GM13977 (cell line): ENCODE measurements around the gene ENPP1.

Experiments used
- DNase-seq: peaks from one replicate; pipeline ENCODE4 v3.0.0; 2012; ENCODE audit warnings: low spot score
- in situ Hi-C: fragments of 300-500 bp; cut with MboI; formaldehyde crosslinking; loops from one replicate; pipeline ENCODE4 v1.12.0; 2022; ENCODE audit warnings: low sequenced_read_pairs, low pct_unique_long_range_greater_than_20kb, mixed read lengths, inconsistent platforms; ENCODE audit not compliant: unreplicated experiment
- TF ChIP-seq, protein P1 (sequence below): IDR thresholded peaks from 2 replicates; pipeline ENCODE4 v1.5.1; 2012; ENCODE audit warnings: mild to moderate bottlenecking, control low read depth; ENCODE audit not compliant: insufficient read depth; ENCODE audit errors: extremely low read depth, missing control alignments

Gene ENPP1

GRCh38 chr6:131916847-131917246 lies 109.0 kb downstream of the ENPP1 start:
- DNase-seq = no peak
- in situ Hi-C loops = loop anchor here (10.0 kb wide), 1 partner anchor 222 kb away; no protein-coding TSS in a partner anchor
- TF ChIP-seq, protein P1, sequence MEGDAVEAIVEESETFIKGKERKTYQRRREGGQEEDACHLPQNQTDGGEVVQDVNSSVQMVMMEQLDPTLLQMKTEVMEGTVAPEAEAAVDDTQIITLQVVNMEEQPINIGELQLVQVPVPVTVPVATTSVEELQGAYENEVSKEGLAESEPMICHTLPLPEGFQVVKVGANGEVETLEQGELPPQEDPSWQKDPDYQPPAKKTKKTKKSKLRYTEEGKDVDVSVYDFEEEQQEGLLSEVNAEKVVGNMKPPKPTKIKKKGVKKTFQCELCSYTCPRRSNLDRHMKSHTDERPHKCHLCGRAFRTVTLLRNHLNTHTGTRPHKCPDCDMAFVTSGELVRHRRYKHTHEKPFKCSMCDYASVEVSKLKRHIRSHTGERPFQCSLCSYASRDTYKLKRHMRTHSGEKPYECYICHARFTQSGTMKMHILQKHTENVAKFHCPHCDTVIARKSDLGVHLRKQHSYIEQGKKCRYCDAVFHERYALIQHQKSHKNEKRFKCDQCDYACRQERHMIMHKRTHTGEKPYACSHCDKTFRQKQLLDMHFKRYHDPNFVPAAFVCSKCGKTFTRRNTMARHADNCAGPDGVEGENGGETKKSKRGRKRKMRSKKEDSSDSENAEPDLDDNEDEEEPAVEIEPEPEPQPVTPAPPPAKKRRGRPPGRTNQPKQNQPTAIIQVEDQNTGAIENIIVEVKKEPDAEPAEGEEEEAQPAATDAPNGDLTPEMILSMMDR = no peak

GRCh38 chr6:131917318-131917717 lies 109.5 kb downstream of the ENPP1 start:
- in situ Hi-C loops = loop anchor here (10.0 kb wide), 1 partner anchor 223 kb away; no protein-coding TSS in a partner anchor
- DNase-seq = no peak
- TF ChIP-seq, protein P1 = no peak

DNA sequence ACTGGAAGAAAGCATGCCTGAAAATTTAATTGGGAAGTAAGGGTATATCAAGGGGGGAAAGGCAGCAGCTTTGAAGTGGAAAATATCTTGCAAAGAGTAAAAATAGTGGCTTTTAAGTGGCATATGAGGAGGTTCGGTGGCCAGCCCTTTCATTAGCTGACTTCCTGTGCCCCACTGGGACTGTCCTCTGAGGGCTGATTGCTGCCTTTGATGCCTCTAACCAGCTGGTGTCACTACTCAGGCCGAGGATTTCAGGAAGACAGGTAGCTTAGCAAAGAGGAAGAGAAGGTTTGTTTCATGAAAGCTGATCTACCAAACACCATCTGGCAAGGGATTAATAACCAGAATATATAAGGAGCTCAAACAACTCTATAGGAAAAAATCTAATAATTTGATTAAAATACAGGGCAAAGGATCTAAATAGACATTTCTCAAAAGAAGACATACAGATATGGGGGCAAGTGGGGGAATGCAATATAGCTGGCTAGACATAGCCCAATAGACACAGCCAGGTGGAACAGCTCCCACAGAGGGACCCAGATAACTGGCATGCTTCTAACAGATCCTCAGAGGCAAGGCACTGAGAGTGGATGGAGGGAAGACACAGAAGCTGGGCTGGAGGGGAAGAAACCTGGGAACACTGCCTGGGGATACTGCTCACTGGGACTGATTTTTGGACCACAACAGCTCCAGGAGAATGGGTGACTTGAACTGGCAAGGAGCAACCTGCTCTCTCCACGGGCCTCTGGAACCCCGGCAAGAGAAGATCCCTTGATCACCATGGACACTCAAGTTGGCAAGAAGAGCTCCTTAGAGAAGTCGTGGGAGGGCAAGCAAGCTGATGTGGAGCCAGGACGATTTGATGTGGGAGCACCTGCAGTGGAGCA lies 110.2 kb downstream of the ENPP1 start:
- in situ Hi-C loops = loop anchor here (10.0 kb wide), 1 partner anchor 223 kb away; no protein-coding TSS in a partner anchor
- no peak for DNase-seq
- TF ChIP-seq, protein P1 = no peak

GRCh38 chr6:131918650-131919355 lies 111.0 kb downstream of the ENPP1 start:
- DNase-seq = no peak
- TF ChIP-seq, protein P1 = no peak
- in situ Hi-C loops = loop anchor here (10.0 kb wide), 1 partner anchor 224 kb away; no protein-coding TSS in a partner anchor

- no peak for DNase-seq
- in situ Hi-C loops = no loop called here
- TF ChIP-seq, protein P1 = no peak
Measured at GRCh38 chr6:131920656-131921055, 112.8 kb downstream of the ENPP1 start.

DNA sequence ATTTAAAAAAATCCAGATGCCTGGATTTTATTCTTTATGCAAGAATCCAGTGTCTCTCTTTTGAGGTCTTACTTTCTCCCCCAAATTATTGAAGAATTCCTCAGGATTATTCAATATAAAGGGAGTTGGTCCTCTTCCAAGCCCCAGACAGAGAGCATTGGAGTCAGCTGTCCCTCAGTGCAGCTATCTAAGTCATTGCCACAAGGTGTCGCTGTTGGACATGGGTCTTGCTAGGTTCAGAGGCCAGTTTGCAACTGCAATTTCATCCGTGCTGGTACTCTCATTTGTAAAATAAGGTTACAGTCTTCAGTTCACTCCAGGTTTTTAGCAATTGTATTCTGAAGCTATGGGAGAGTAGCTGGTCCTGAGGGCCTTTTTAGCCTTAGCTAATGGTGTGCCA lies 115.5 kb downstream of the ENPP1 start:
- TF ChIP-seq, protein P1 = peak; percentile 64
- in situ Hi-C loops = no loop called here
- peak; percentile 36 for DNase-seq
